ENCODE results near the gene KLF9.

DNA sequence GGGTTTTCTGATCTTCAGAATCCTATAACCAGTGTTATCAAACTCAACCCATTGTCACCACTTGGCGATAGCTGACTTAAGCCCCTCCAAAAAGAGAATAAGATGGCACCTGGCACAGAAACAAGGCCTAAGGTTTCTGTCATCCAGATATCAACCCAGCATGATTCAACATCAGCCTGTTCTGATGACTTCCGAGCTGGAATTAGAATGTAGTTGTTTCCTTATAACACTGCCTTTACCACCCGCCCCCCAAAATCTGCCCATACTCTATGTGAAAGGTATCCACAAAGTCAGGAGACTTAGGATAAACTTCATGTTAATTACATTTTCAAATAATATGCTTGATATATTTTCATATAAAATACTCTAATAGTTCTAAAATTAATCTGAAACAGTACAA is 5.2 kb downstream of the KLF9 start:
- TF ChIP-seq, protein P1, sequence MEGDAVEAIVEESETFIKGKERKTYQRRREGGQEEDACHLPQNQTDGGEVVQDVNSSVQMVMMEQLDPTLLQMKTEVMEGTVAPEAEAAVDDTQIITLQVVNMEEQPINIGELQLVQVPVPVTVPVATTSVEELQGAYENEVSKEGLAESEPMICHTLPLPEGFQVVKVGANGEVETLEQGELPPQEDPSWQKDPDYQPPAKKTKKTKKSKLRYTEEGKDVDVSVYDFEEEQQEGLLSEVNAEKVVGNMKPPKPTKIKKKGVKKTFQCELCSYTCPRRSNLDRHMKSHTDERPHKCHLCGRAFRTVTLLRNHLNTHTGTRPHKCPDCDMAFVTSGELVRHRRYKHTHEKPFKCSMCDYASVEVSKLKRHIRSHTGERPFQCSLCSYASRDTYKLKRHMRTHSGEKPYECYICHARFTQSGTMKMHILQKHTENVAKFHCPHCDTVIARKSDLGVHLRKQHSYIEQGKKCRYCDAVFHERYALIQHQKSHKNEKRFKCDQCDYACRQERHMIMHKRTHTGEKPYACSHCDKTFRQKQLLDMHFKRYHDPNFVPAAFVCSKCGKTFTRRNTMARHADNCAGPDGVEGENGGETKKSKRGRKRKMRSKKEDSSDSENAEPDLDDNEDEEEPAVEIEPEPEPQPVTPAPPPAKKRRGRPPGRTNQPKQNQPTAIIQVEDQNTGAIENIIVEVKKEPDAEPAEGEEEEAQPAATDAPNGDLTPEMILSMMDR (IDR thresholded peaks at IDR 0.05): no peak
- no peak for TF ChIP-seq ZFX (IDR thresholded peaks at IDR 0.05; ENCODE audit: borderline replicate concordance)
